Thymus (tissue), 11 donors: Measurements from ENCODE around the gene PKN1. TPM values are rescaled to one million over a fixed set of nuclear protein-coding genes. Genes with fewer than 3 reads are reported as not detected.

Experiments used
- DNase-seq, 9 donors: peaks; one replicate each; pipeline ENCODE4 v3.0.0-alpha.2; 2013; ENCODE audit warnings: low spot score in 9 of 9, low read depth in 6 of 9, missing footprints in 1 of 9
- H3K27ac ChIP-seq, 2 donors: one replicate each; pipeline ENCODE4 v1.5.1; 2013; ENCODE audit warnings: control low read depth in 1 of 2, low read depth in 1 of 2, low read length in 1 of 2, mild to moderate bottlenecking in 1 of 2, moderate library complexity in 1 of 2
- H3K27me3 ChIP-seq, 2 donors: one replicate each; pipeline ENCODE4 v1.5.1; 2013; ENCODE audit warnings: low read length in 1 of 2; ENCODE audit not compliant: control insufficient read depth in 2 of 2, insufficient read depth in 1 of 2
- H3K36me3 ChIP-seq, 2 donors: one replicate each; pipeline ENCODE4 v1.5.1; 2013; ENCODE audit warnings: low read length in 1 of 2, mild to moderate bottlenecking in 1 of 2, moderate library complexity in 1 of 2; ENCODE audit not compliant: control insufficient read depth in 2 of 2, insufficient read depth in 2 of 2
- H3K4me1 ChIP-seq, 2 donors: one replicate each; pipeline ENCODE4 v1.5.1; 2013; ENCODE audit warnings: low read length in 2 of 2; ENCODE audit not compliant: control insufficient read depth in 2 of 2, insufficient read depth in 2 of 2
- H3K4me3 ChIP-seq, 2 donors: one replicate each; pipeline ENCODE4 v1.5.1; 2013; ENCODE audit warnings: low read length in 2 of 2, control low read depth in 1 of 2, mild to moderate bottlenecking in 1 of 2
- H3K9me3 ChIP-seq, 2 donors: one replicate each; pipeline ENCODE4 v1.5.1; 2013; ENCODE audit warnings: low read length in 1 of 2, mild to moderate bottlenecking in 1 of 2; ENCODE audit not compliant: control insufficient read depth in 2 of 2, insufficient read depth in 1 of 2
- WGBS: extraction: QIAGEN DNeasy Blood & Tissue Kit; methylation state at CpG from one replicate; pipeline ENCODE4 v1.1.7; 2013; 5-methylcytosine and 5-hydroxymethylcytosine counted together
- polyA plus RNA-seq: library from polyadenylated mRNA; stranded (reverse); fragments of 200-250 nt; gene quantifications from one replicate; pipeline ENCODE4 v1.2.3, GENCODE V29; 2013
- total RNA-seq: library from RNA; stranded (reverse); fragments of 120-200 nt; gene quantifications from one replicate; pipeline ENCODE4 v1.2.4, GENCODE V29; 2013
- donor health status: healthy.

The PKN1 gene
- total and polyA plus RNA-seq, 2 donors = 64.6 to 86.4 TPM

DNA sequence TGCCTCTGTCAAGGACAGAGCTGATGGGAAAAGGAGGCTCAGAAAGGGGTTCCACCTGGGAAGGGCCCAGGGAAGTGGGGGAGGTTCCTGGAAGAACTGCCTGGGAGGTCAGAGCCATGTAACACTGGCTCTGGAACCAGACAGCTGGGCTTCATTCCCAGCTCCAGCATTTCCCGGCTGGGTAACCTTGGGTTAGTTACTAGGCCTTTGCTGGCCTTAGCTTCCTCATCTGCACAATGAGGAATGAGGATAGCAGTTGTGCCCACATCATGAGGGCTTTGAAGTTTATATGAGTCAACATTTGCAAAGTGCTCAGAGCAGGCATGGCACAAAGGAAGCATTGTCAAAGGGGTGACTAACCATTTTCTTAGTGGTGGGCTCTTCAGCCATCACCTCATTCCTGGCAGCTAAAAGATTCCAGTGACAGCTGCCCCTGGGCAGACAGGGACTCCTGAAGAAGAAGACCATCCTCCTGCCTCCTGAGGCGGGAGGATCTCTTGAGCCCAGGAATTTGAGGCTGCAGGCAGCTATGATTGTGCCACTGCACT lies 86.8 kb downstream of the PKN1 start:
- H3K27me3 ChIP-seq = no peaks in the 10 kb centered on the region
- H3K36me3 ChIP-seq = peaks cover 16 to 18% of the 10 kb centered on the region in 2 donors
- H3K27ac ChIP-seq = peak overlapping the region in 1 of 2 donors; percentile 68
- peaks cover 0 to 4% of the 10 kb centered on the region in 2 donors for H3K9me3 ChIP-seq
- H3K4me1 ChIP-seq = peaks cover 18 to 56% of the 10 kb centered on the region in 2 donors
- no peak overlapping the region for H3K4me3 ChIP-seq
- DNase-seq = no peak
- WGBS = 95% methylated on average over 2 of the region's 2 CpGs

DNA sequence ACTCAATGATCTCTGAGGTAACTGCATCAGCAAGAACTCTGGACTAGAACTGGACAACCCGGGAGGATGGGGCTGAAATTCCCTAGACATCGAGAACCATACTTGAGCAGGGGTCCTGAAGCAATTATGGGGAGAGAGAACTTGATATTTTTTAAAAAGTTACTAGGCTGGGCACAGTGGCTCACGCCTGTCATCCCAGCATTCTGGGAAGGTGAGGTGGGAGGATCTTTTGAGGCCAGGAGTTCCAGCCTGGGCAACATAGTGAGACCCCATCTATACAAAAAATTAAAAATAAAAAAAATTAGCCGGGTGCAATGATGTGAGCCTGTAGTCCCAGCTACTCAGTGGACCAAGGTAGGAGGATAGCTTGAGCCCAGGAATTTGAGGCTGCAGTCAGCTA lies 87.4 kb downstream of the PKN1 start:
- WGBS = 98% methylated on average over 4 of the region's 4 CpGs
- no peak for DNase-seq
- Histone ChIP-seq H3K4me3 (no peak overlapping the region), H3K27ac (no peak overlapping the region), H3K27me3 (no peaks in the 10 kb centered on the region), H3K4me1 (peaks cover 12 to 50% of the 10 kb centered on the region in 2 donors), H3K36me3 (peaks cover 10 to 12% of the 10 kb centered on the region in 2 donors), H3K9me3 (peaks cover 0 to 4% of the 10 kb centered on the region in 2 donors)

Other genes with a start within 250 kb of the PKN1 start
- 3.6 TPM for gene ADGRL1, start 227.1 kb upstream of the PKN1 start, total RNA-seq
- gene ADGRL1, start 227.1 kb upstream of the PKN1 start, polyA plus RNA-seq = 8.4 TPM
- 19.5 TPM for gene ADGRE5, start 51.9 kb upstream of the PKN1 start, total RNA-seq
- 38.7 TPM for gene ADGRE5, start 51.9 kb upstream of the PKN1 start, polyA plus RNA-seq
- gene DDX39A, start 14.0 kb upstream of the PKN1 start, total RNA-seq = 133 TPM
- 197 TPM for gene DDX39A, start 14.0 kb upstream of the PKN1 start, polyA plus RNA-seq
- not detected for gene PTGER1, start 42.0 kb downstream of the PKN1 start, total RNA-seq
- 0.11 TPM for gene PTGER1, start 42.0 kb downstream of the PKN1 start, polyA plus RNA-seq
- gene GIPC1, start 62.8 kb downstream of the PKN1 start, total RNA-seq = 63.1 TPM
- 58.5 TPM for gene GIPC1, start 62.8 kb downstream of the PKN1 start, polyA plus RNA-seq
- 70.7 TPM for gene DNAJB1, start 85.1 kb downstream of the PKN1 start, total RNA-seq
- gene DNAJB1, start 85.1 kb downstream of the PKN1 start, polyA plus RNA-seq = 65.0 TPM
- gene TECR, start 96.3 kb downstream of the PKN1 start, total RNA-seq = 51.3 TPM
- gene TECR, start 96.3 kb downstream of the PKN1 start, polyA plus RNA-seq = 143 TPM
- gene NDUFB7, start 138.8 kb downstream of the PKN1 start, total RNA-seq = 255 TPM
- 216 TPM for gene NDUFB7, start 138.8 kb downstream of the PKN1 start, polyA plus RNA-seq
- gene CLEC17A, start 149.8 kb downstream of the PKN1 start, total RNA-seq = 1.2 TPM
- 2.3 TPM for gene CLEC17A, start 149.8 kb downstream of the PKN1 start, polyA plus RNA-seq
- 0.33 TPM for gene ADGRE3, start 241.5 kb downstream of the PKN1 start, total RNA-seq
- 0.09 TPM for gene ADGRE3, start 241.5 kb downstream of the PKN1 start, polyA plus RNA-seq